ENCODE results near the gene ICE2.

- TF ChIP-seq CTCF (IDR thresholded peaks at IDR 0.05; ENCODE audit: insufficient read depth, low read length) (no peak), POLR2AphosphoS5 (IDR thresholded peaks at IDR 0.05; ENCODE audit: low read depth) (no peak), REST (IDR thresholded peaks at IDR 0.05; ENCODE audit: insufficient replicate concordance, low read depth) (no peak), SPI1 (IDR thresholded peaks at IDR 0.05; ENCODE audit: borderline replicate concordance, low read depth) (no peak)
These were observed 30.5 kb upstream of the ICE2 start for GRCh38 chr15:60509470-60509869.

Measured in HL-60 (cell line).